Measurements from ENCODE around the gene RNF10. TPM values are rescaled to one million over a fixed set of nuclear protein-coding genes. Genes with fewer than 3 reads are reported as not detected.
"Not testable (repeated sequence)": the region's sequence is repeated elsewhere in the genome, so short reads cannot be mapped to it uniquely, and the experiment has no call there.

Gene RNF10
- total RNA-seq, 1 experiment from 2014 or later, result 115 TPM

- in situ Hi-C loops (cut with HindIII; ENCODE audit: low sequenced_read_pairs); DNase-seq (ENCODE audit: low spot score): not testable (repeated sequence)
These were observed 14.8 kb upstream of the RNF10 start for GRCh38 chr12:120519324-120519723.

DNA sequence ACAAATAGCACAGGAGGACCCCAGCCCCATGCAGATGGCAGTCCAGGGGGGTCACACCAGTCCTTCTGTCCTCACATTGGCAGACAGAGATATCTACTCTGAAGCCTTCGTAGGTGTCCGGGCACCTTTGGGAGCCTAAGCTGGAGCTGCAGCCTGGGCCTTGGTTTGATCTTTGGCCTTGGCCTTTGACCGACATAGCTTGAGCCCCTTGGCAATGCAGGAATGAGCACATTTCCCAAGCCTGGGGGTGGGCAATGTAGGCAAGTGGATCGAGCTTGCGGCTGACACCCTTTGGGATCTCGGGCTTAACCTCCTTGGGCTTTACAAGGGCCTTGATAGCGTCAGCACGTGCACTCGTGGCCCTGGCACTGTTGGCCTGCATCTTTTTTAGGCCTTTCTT lies 11.6 kb upstream of the RNF10 start:
- DNase-seq (ENCODE audit: low spot score), result no peak
- in situ Hi-C loops (cut with HindIII; ENCODE audit: low sequenced_read_pairs), result no loop called here

GRCh38 chr12:120528861-120529525 lies 5.2 kb upstream of the RNF10 start, which contains the start of gene COQ5:
Gene COQ5, minus strand, starts transcription at chr12:120529158. Its CDS starts 17 bp downstream, at chr12:120529141.
- in situ Hi-C loops (cut with HindIII; ENCODE audit: low sequenced_read_pairs), result no loop called here
- peak; percentile 94 for DNase-seq (ENCODE audit: low spot score)

DNA sequence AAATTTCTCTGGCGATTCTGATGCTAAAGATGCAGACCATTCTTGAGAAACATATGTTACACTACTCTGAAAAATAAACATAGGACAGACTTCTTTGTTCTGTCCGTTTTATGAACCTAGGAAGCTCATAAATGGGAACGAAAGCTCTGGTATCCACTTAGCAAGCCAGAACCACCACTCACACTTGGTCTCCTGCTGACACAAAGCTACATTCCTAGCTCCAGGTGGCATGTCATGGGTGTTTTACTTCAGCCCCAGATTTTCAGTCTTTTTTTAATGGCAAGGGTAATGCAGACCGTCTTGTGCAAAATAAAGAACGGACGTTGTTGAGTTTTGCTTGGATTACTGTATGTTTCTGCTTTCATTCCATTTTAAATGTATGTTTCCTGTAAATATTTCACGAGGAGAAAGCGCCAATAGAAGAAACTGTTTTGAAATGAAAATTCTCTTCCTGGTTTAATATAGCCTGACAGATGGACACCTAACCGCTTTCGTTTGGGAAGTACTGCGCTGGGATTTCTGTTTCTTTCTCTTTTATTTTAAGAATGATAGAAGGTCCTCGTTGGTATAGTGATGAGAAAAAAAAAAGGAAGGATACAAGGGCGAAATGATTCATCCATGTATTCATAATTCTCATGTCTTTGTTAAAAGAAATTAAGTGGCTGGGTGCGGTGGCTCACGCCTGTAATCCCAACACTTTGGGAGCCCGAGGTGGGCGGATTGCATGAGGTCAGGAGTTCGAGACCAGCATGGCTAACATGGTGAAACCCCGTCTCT lies 4.3 kb upstream of the RNF10 start:
- peak; percentile 71 for DNase-seq (ENCODE audit: low spot score)
- in situ Hi-C loops (cut with HindIII; ENCODE audit: low sequenced_read_pairs), result no loop called here

- in situ Hi-C loops (cut with HindIII; ENCODE audit: low sequenced_read_pairs); DNase-seq (ENCODE audit: low spot score): not testable (repeated sequence)
These were observed 3.8 kb upstream of the RNF10 start for GRCh38 chr12:120530418-120530761.

DNA sequence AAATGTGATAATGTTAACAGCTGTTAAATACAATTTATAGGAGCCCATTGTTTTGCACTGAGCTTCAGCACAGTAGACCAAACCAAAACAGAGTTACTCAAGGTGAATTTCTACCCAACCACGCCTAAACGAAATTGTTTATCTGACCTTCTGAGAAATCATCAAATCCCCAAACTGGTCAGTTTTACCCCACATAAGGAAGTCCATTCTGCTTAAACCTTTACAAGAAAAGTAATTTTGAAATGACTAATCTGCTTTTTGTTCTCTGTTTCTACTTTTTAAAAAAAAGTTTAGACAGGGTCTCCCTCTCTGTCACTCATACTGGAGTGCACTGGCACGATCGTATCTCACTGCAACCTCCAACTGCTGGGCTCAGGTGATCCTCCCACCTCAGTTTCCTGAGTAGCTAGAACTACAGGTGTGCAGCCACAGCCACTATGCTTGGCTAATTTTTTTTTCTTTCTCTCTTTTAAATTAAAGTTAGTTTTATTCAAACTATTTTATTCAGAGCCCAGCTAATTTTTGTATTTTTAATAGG lies 1.4 kb upstream of the RNF10 start:
- no peak for DNase-seq (ENCODE audit: low spot score)
- in situ Hi-C loops (cut with HindIII; ENCODE audit: low sequenced_read_pairs), result no loop called here

DNA sequence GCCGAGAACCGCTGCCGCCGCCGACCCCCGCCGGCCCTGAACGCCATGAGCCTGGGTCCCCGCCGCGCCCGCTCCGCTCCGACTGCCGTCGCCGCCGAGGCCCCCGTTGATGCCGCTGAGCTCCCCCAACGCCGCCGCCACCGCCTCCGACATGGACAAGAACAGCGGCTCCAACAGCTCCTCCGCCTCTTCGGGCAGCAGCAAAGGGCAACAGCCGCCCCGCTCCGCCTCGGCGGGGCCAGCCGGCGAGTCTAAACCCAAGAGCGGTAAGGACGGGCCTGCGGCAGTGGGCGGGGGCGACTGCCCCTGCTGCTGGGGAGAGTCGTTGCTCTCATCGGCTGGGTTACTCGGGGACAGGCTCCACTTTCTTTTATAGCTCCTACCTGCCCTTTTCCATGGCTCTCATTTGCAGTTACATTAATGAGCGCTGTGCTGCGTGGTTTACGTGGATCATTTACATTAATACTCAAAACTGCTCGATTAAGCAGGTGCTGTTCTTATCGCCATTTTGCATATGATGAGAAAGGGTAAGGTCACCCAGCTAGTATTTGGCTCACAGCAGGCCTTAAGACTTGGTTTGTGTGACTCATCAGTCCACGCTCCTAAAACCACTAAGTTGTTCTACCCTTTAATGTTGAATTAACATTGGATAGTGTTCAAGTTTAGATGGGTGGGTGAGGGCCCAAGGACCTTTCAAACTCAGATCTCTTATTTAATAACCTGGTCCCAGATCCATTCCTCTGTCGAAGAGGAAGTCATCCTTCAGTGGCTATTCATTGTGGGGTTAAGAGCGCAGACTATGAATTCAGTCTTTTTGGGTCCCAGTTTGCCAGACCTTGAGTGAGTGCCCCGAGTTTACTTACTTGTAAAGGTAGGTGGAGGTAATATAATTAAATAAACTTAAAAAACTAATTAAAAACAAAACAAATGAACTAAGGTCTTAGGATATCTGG lies 823 bp downstream of the RNF10 start:
- DNase-seq (ENCODE audit: low spot score), result no peak
- in situ Hi-C loops (cut with HindIII; ENCODE audit: low sequenced_read_pairs), result no loop called here

GRCh38 chr12:120536064-120536791 lies 2.1 kb downstream of the RNF10 start:
- in situ Hi-C loops (cut with HindIII; ENCODE audit: low sequenced_read_pairs), result no loop called here
- DNase-seq (ENCODE audit: low spot score), result no peak

DNA sequence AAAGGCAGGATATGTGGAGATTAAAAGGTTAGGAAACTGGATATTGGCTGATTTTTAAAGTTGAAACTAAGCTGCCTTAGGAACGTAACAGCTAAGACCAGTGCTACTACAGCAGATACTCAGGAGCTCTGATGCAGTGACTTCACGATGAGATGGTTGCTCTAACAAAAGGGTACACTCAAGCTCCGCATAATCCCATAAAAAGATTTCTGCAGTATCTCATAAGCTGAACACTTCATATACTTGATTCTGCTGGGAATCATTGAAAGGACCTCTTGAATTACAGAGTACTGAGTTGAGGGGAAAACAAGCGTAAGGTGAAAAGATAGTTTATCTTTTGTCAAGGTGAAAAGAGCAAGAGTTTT lies 3.7 kb downstream of the RNF10 start:
- in situ Hi-C loops (cut with HindIII; ENCODE audit: low sequenced_read_pairs), result no loop called here
- no peak for DNase-seq (ENCODE audit: low spot score)

DNA sequence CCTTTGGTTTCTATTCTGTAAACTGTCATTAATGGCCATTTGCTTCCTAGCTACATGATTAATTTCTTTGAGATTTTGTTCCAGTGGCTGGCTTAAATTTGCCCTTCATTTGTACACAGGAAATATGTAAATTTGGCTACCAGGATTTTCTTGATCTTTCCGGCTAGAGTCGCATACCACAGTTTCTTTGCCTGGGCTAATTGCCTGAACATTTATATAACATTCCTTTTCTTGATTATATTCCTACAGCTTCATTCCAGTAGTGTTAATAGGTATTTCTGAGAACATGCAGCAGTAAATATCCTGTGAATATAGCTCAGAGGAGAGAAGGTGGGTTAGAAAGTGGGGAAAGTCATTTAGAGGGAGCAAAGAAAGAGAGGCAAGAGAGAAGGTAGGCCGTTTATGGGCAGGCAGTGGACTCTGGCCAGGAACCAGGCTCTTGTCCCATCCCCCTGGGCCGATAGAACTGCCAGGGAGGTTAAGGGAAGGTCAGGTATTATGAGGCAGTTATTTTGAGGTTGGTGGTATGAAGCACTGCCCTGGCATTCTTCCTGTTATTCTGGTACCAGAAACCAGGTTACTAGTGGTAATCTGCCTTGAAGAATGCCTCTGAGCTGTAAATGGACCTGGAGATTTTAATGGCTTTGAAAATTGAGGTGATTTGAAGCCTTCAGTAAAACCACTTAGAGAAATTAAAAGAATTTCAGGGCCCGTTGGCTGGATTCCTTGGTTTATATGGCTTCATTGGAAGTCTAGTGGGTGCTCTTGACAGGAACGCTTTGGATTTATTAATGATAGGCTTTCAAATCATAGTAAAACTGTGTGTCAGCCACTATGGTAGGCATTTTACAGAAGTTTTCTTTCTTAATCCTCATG lies 4.4 kb downstream of the RNF10 start:
- in situ Hi-C loops (cut with HindIII; ENCODE audit: low sequenced_read_pairs), result no loop called here
- no peak for DNase-seq (ENCODE audit: low spot score)

DNA sequence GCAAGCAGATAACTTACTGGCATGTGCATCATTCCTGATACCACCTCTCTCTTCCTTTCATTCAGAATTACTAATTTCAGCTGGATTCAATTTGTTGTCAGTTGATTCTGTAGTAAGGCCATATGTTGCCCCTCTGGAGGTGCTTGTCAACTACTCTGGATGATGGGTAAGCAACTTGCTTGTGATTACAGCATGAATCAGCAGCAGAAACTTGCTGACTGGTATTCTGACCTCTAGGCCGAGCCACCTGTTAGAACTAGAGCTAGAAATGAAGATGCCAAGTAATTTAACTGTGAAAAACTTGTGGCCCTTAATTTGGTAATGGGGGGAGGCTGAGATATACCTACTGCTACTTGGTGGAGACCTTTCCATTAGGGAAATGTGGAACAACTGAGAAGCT lies 5.1 kb downstream of the RNF10 start:
- in situ Hi-C loops (cut with HindIII; ENCODE audit: low sequenced_read_pairs), result no loop called here
- DNase-seq (ENCODE audit: low spot score), result no peak

GRCh38 chr12:120540445-120540844 lies 6.3 kb downstream of the RNF10 start:
- in situ Hi-C loops (cut with HindIII; ENCODE audit: low sequenced_read_pairs), result no loop called here
- no peak for DNase-seq (ENCODE audit: low spot score)

- no peak for DNase-seq (ENCODE audit: low spot score)
- in situ Hi-C loops (cut with HindIII; ENCODE audit: low sequenced_read_pairs), result no loop called here
These were observed 8.0 kb downstream of the RNF10 start for GRCh38 chr12:120542166-120542565.

- in situ Hi-C loops (cut with HindIII; ENCODE audit: low sequenced_read_pairs), result no loop called here
- no peak for DNase-seq (ENCODE audit: low spot score)
These were observed 10.5 kb downstream of the RNF10 start for GRCh38 chr12:120544691-120545090.

GRCh38 chr12:120546050-120546386 lies 11.9 kb downstream of the RNF10 start:
- no peak for DNase-seq (ENCODE audit: low spot score)
- in situ Hi-C loops (cut with HindIII; ENCODE audit: low sequenced_read_pairs), result no loop called here

GRCh38 chr12:120554678-120555077 lies 20.5 kb downstream of the RNF10 start:
- no peak for DNase-seq (ENCODE audit: low spot score)
- in situ Hi-C loops (cut with HindIII; ENCODE audit: low sequenced_read_pairs), result no loop called here

DNA sequence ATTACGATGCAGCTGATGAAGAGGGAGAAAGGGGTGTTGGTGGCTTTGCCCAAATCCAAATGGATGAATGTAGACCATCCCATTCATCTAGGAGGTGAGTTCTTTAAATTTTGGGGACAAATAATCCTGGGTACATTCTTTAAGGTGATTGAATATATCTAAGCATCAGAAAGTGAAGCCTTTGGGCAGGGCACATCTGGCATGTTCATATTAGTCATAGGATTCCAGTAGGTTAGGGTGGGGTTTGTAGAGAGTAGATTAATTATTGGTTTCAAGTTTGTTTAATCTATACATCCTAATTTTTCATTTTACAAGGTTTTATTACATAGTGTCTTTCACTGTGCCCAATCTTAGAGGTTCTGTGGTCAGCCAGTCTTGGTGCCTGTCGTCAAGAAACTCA lies 23.4 kb downstream of the RNF10 start:
- no peak for DNase-seq (ENCODE audit: low spot score)
- in situ Hi-C loops (cut with HindIII; ENCODE audit: low sequenced_read_pairs), result no loop called here

GRCh38 chr12:120562906-120563305 lies 28.8 kb downstream of the RNF10 start:
- in situ Hi-C loops (cut with HindIII; ENCODE audit: low sequenced_read_pairs), result no loop called here
- DNase-seq (ENCODE audit: low spot score), result no peak
